SK-N-SH (cell line): ENCODE data around the gene MYO1E.

Experiments
- CTCF ChIP-seq: fragments of 200-600 bp; sonication (generic); IDR thresholded peaks from 2 replicates; pipeline ENCODE4 v1.6.1; 2017; ENCODE audit warnings: antibody characterized with exemption, mild to moderate bottlenecking, moderate library complexity
- EP300 ChIP-seq, 2 experiments: IDR thresholded peaks; 2 replicates each; pipeline versions ENCODE4 v1.4.0 to v1.6.1; 2012; ENCODE audit warnings: borderline replicate concordance in 1 of 2, low read depth in 1 of 2, low read length in 1 of 2
- EZH2phosphoT487 ChIP-seq: fragments of 200-600 bp; sonication (generic); IDR thresholded peaks from 2 replicates; pipeline ENCODE4 v1.6.1; 2017; ENCODE audit warnings: low read depth, mixed run types, mild to moderate bottlenecking, antibody characterized with exemption, moderate library complexity, borderline replicate concordance
- FOXM1 ChIP-seq: IDR thresholded peaks from 2 replicates; pipeline ENCODE4 v1.4.0; 2012; ENCODE audit warnings: low read depth, mild to moderate bottlenecking
- POLR2AphosphoS5 ChIP-seq: IDR thresholded peaks from 2 replicates; pipeline ENCODE4 v1.6.1; 2012; ENCODE audit warnings: low read depth, low read length
- RAD21 ChIP-seq: IDR thresholded peaks from 2 replicates; pipeline ENCODE4 v1.6.1; 2012; ENCODE audit warnings: mild to moderate bottlenecking, low read length
- REST ChIP-seq: IDR thresholded peaks from 2 replicates; pipeline ENCODE4 v1.6.1; 2012; ENCODE audit warnings: mild to moderate bottlenecking, low read depth, low read length, moderate library complexity
- SMC3 ChIP-seq: IDR thresholded peaks from 2 replicates; pipeline ENCODE4 v1.6.1; 2012; ENCODE audit warnings: low read depth, low read length, improper control_type of control experiment
- USF2 ChIP-seq: fragments of 150-350 bp; IDR thresholded peaks from 2 replicates; pipeline ENCODE4 v1.6.1; 2017; ENCODE audit warnings: antibody characterized with exemption, low read length, low read depth, borderline replicate concordance
- TF ChIP-seq, protein P1 (sequence below): IDR thresholded peaks from 2 replicates; pipeline ENCODE4; 2012
- TF ChIP-seq, protein P2 (sequence below): IDR thresholded peaks from 2 replicates; pipeline ENCODE4 v1.4.0; 2012; ENCODE audit warnings: low read depth, borderline replicate concordance

DNA sequence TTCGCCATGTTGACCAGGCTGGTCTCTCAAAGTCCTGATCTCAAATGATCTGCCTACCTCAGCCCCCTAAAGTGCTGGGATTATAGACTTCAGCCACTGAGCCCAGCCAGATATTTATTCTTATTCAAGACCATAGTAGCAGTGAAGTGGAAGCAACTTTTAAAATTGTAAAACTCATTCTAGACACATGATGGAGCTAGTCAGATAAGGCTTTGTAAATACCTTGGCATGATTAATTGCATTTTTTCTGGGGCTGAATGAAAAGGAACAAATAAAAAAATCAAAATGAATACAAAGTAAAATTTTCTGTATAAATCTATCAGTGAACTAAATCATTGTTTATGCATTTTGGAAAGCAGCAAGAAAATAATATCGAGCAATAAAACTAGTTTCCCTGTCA is 4.1 kb upstream of the MYO1E start:
- TF ChIP-seq CTCF = peak; percentile 37
- TF ChIP-seq POLR2AphosphoS5 = no peak
- no peak for TF ChIP-seq RAD21
- no peak for TF ChIP-seq REST
- no peak for TF ChIP-seq EP300 (IDR thresholded peaks at IDR 0.05; ENCODE audit: borderline replicate concordance in 1 of 2, low read depth in 1 of 2, low read length in 1 of 2)
- TF ChIP-seq FOXM1 = no peak
- TF ChIP-seq, protein P1, sequence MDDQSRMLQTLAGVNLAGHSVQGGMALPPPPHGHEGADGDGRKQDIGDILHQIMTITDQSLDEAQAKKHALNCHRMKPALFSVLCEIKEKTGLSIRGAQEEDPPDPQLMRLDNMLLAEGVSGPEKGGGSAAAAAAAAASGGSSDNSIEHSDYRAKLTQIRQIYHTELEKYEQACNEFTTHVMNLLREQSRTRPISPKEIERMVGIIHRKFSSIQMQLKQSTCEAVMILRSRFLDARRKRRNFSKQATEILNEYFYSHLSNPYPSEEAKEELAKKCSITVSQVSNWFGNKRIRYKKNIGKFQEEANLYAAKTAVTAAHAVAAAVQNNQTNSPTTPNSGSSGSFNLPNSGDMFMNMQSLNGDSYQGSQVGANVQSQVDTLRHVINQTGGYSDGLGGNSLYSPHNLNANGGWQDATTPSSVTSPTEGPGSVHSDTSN = peak; percentile 77
- TF ChIP-seq SMC3 = 0 out of 2 replicates have a peak, but pooled peaks have one; percentile 16
- TF ChIP-seq EZH2phosphoT487 = no peak
- TF ChIP-seq, protein P2, sequence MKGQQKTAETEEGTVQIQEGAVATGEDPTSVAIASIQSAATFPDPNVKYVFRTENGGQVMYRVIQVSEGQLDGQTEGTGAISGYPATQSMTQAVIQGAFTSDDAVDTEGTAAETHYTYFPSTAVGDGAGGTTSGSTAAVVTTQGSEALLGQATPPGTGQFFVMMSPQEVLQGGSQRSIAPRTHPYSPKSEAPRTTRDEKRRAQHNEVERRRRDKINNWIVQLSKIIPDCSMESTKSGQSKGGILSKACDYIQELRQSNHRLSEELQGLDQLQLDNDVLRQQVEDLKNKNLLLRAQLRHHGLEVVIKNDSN = no peak
- TF ChIP-seq USF2 = no peak
